ENCODE measurements around the gene PLCB2. TPM values are rescaled to one million over a fixed set of nuclear protein-coding genes. Genes with fewer than 3 reads are reported as not detected.

Gene PLCB2
- total RNA-seq, 5 donors from 2014 or later (not counting 1 experiment from before 2014, with no cell fraction given): 242 to 293 (median 245) TPM

GRCh38 chr15:40247406-40247971 is 60.2 kb downstream of the PLCB2 start:
- no peak overlapping the region for H3K27ac ChIP-seq (ENCODE audit: low read length)
- POLR2A ChIA-PET: no interaction called here
- no peak overlapping the region for H3K27ac Mint-ChIP-seq
- peaks cover 0 to 4% of the 10 kb centered on the region in 2 experiments for H3K4me1 ChIP-seq (ENCODE audit: control insufficient read depth in 1 of 2, extremely low read depth in 1 of 2, insufficient read depth in 2 of 2, low read length in 2 of 2)
- no peaks in the 10 kb centered on the region for H3K9me3 Mint-ChIP-seq
- no peak overlapping the region for H3K4me3 Mint-ChIP-seq
- H3K27me3 Mint-ChIP-seq: peaks cover 6 to 14% of the 10 kb centered on the region in 2 donors
- DNase-seq: no peak
- H3K36me3 Mint-ChIP-seq: no peaks in the 10 kb centered on the region
- 74% methylated on average over 5 of the region's 12 CpGs for WGBS (ENCODE audit: insufficient coverage)
- CTCF ChIA-PET: interaction anchor here in 1 of 2 donors (0.7 kb wide), 1 partner anchor 72 kb away, joined by 4 read pairs; no protein-coding TSS in a partner anchor
- ATAC-seq (replicated peaks in 1 of 4): no peak
- H3K27me3 ChIP-seq (replicated peaks in 1 of 2; ENCODE audit: control insufficient read depth in 2 of 2, extremely low read depth in 1 of 2, insufficient read depth in 2 of 2, low read length in 1 of 2): peaks cover 2 to 27% of the 10 kb centered on the region in 2 experiments
- H3K4me1 Mint-ChIP-seq: peaks cover 0 to 4% (median 0%) of the 10 kb centered on the region in 3 donors
- H3K36me3 ChIP-seq (ENCODE audit: control insufficient read depth in 2 of 2, extremely low read depth in 1 of 2, insufficient read depth in 1 of 2, low read length in 1 of 2): no peaks in the 10 kb centered on the region
- no peak overlapping the region for H3K4me3 ChIP-seq (ENCODE audit: control insufficient read depth in 1 of 2, extremely low read depth in 1 of 2, low read length in 1 of 2)
- no peaks in the 10 kb centered on the region for H3K9me3 ChIP-seq

DNA sequence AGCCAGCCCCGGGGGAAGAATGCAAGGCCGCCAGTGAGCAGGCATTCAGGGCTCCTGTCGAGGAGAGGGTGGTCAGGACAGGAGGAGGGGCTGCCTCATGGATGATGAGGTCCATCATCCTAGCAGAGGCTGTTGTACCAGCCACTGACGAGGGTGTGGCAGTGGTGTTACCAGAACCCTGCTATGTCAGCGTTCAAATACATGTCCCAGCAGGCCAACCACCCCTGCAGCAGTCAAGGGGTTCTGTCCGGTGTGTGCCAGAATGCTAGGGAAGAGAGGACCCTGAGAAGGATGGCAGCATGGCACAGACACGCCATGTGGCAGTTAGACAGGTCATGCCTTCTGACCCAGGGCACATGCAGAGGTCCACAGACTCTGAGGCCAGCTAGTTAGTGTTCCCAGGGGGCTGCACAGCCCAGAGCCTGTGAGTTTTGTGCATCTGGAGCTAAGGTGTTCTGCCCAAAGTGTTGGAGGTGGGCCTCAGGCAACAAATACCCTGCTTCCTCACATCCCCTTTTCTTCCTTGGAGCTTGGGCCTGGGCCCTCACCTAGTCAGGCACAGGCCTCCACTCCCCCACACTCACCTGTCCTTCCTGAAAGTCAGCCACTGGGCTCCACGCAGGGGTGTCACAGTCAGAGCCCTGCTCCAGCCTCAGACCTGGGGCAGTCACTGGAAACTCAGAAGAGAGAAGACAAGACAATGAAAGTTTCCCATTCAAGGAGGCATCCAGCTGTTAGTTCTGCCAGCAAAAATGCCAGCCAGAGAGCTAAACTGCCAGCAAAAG is 61.0 kb downstream of the PLCB2 start:
- H3K4me3 Mint-ChIP-seq: no peak overlapping the region
- WGBS (ENCODE audit: insufficient coverage): 87% methylated on average over 5 of the region's 8 CpGs

DNA sequence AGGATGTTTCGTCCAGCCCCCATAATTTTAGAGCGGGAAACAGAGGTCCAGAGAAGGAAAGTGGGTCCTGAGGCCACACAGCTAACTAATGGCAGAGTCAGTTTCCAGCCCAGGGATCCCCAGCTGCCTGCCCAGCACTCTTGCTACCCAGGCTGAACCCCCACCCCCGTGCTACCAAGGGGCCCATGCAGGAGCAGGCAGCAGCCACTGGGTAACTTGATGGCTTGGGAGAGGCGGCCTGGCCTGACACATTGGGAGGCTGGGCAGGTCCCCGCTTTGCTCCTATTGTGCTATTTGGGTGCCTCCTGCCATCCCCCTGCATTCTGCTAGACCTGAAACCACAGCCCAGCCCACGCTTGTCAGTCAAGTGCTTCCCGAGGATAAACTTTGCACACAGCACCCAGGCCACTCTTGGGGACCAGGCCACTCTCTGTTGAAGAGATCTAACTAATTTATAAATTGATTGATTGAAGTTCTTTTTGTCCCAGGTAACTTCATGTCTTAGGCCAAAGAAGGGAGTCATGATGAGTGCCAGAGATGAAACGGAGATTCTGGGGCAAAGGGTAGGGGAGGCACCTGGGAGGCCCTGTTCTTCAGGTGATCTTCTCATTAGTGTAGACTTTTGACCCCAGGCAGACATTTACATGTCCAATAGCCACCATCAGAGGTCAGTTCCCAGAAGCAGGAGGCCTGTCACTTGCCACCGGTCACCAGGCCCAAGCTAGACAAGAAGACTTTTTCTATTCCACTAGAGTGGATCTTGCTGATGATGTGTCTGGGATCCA is 61.9 kb downstream of the PLCB2 start:
- Histone ChIP-seq H3K9me3 (no peaks in the 10 kb centered on the region), H3K36me3 (ENCODE audit: control insufficient read depth in 2 of 2, extremely low read depth in 1 of 2, insufficient read depth in 1 of 2, low read length in 1 of 2) (no peaks in the 10 kb centered on the region), H3K27ac (ENCODE audit: low read length) (no peak overlapping the region), H3K27me3 (replicated peaks in 1 of 2; ENCODE audit: control insufficient read depth in 2 of 2, extremely low read depth in 1 of 2, insufficient read depth in 2 of 2, low read length in 1 of 2) (peaks cover 0 to 27% of the 10 kb centered on the region in 2 experiments), H3K4me1 (ENCODE audit: control insufficient read depth in 1 of 2, extremely low read depth in 1 of 2, insufficient read depth in 2 of 2, low read length in 2 of 2) (no peaks in the 10 kb centered on the region), H3K4me3 (ENCODE audit: control insufficient read depth in 1 of 2, extremely low read depth in 1 of 2, low read length in 1 of 2) (no peak overlapping the region)
- no peaks in the 10 kb centered on the region for H3K36me3 Mint-ChIP-seq
- WGBS (ENCODE audit: insufficient coverage): 86% methylated on average over 5 of the region's 9 CpGs
- CTCF ChIA-PET: no interaction called here
- no peak overlapping the region for H3K4me3 Mint-ChIP-seq
- H3K9me3 Mint-ChIP-seq: no peaks in the 10 kb centered on the region
- H3K27me3 Mint-ChIP-seq: peaks cover 2 to 9% of the 10 kb centered on the region in 2 donors
- ATAC-seq (replicated peaks in 1 of 4) (no peak), DNase-seq (peak in 1 of 35 experiments; percentile 11)
- POLR2A ChIA-PET: no interaction called here
- H3K4me1 Mint-ChIP-seq: no peaks in the 10 kb centered on the region
- no peak overlapping the region for H3K27ac Mint-ChIP-seq

More for the DNA sequence above, 61.0 kb downstream of the PLCB2 start:
- H3K4me1 Mint-ChIP-seq: peaks cover 0 to 4% (median 0%) of the 10 kb centered on the region in 3 donors
- Histone ChIP-seq H3K27ac (ENCODE audit: low read length) (no peak overlapping the region), H3K9me3 (no peaks in the 10 kb centered on the region), H3K27me3 (replicated peaks in 1 of 2; ENCODE audit: control insufficient read depth in 2 of 2, extremely low read depth in 1 of 2, insufficient read depth in 2 of 2, low read length in 1 of 2) (peaks cover 0 to 26% of the 10 kb centered on the region in 2 experiments), H3K4me3 (ENCODE audit: control insufficient read depth in 1 of 2, extremely low read depth in 1 of 2, low read length in 1 of 2) (no peak overlapping the region), H3K4me1 (ENCODE audit: control insufficient read depth in 1 of 2, extremely low read depth in 1 of 2, insufficient read depth in 2 of 2, low read length in 2 of 2) (no peaks in the 10 kb centered on the region), H3K36me3 (ENCODE audit: control insufficient read depth in 2 of 2, extremely low read depth in 1 of 2, insufficient read depth in 1 of 2, low read length in 1 of 2) (no peaks in the 10 kb centered on the region)
- CTCF ChIA-PET: interaction anchor here in 1 of 2 donors (0.7 kb wide), 1 partner anchor 72 kb away, joined by 4 read pairs; no protein-coding TSS in a partner anchor
- no peak overlapping the region for H3K27ac Mint-ChIP-seq
- H3K36me3 Mint-ChIP-seq: no peaks in the 10 kb centered on the region
- DNase-seq (no peak), ATAC-seq (replicated peaks in 1 of 4) (no peak)
- H3K27me3 Mint-ChIP-seq: peaks cover 6 to 14% of the 10 kb centered on the region in 2 donors
- no peaks in the 10 kb centered on the region for H3K9me3 Mint-ChIP-seq
- POLR2A ChIA-PET: no interaction called here

- ChIA-PET CTCF (no interaction called here), POLR2A (no interaction called here)
- Histone ChIP-seq H3K36me3 (ENCODE audit: control insufficient read depth in 2 of 2, extremely low read depth in 1 of 2, insufficient read depth in 1 of 2, low read length in 1 of 2) (no peaks in the 10 kb centered on the region), H3K9me3 (no peaks in the 10 kb centered on the region), H3K4me3 (ENCODE audit: control insufficient read depth in 1 of 2, extremely low read depth in 1 of 2, low read length in 1 of 2) (no peak overlapping the region), H3K27me3 (replicated peaks in 1 of 2; ENCODE audit: control insufficient read depth in 2 of 2, extremely low read depth in 1 of 2, insufficient read depth in 2 of 2, low read length in 1 of 2) (peaks cover 0 to 30% of the 10 kb centered on the region in 2 experiments), H3K27ac (ENCODE audit: low read length) (no peak overlapping the region), H3K4me1 (ENCODE audit: control insufficient read depth in 1 of 2, extremely low read depth in 1 of 2, insufficient read depth in 2 of 2, low read length in 2 of 2) (no peaks in the 10 kb centered on the region)
- Mint-ChIP-seq H3K9me3 (no peaks in the 10 kb centered on the region), H3K4me1 (no peaks in the 10 kb centered on the region), H3K27me3 (peaks cover 0 to 11% of the 10 kb centered on the region in 2 donors), H3K27ac (no peak overlapping the region), H3K36me3 (no peaks in the 10 kb centered on the region), H3K4me3 (no peak overlapping the region)
- ATAC-seq (replicated peaks in 1 of 4) (no peak), DNase-seq (no peak)
- WGBS (ENCODE audit: insufficient coverage): 100% methylated on average over 4 of the region's 5 CpGs
These were observed 62.7 kb downstream of the PLCB2 start for GRCh38 chr15:40244961-40245523.

DNA sequence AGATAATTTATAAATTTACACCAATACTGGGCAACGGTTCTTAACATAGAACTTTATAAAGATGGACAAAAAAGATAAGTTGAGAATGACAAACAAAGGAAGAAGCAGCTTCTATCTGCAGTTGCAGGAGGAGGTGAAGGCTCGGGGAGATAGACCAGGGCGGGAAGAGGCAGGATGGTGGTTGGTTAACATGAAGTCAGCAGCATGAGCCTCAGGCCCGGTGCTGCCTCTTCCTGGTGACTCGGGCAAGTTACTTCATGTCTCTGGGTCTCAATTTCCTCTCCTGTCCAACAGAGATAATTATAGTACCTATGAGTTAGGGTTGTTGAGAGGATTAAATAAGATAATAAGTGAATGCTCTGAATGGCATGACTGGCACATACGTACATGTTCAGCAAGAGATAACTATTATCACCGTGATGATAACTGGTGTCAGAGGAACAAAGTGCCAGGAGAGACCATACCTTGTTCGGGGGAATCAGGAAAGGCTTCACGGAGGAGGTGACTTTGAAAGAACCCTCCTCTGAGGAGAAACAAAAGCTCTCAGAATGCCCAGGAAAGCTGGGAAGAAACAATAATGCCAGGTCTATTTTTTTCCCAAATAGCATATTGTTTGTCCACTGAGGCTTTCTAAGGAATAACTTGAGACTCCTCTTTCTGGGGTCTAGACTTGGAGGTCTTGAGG is 64.5 kb downstream of the PLCB2 start:
- Mint-ChIP-seq H3K27me3 (peaks cover 8 to 18% of the 10 kb centered on the region in 2 donors), H3K9me3 (no peaks in the 10 kb centered on the region), H3K4me1 (peaks cover 6% of the 10 kb centered on the region in 3 donors), H3K27ac (no peak overlapping the region), H3K36me3 (no peaks in the 10 kb centered on the region), H3K4me3 (no peak overlapping the region)
- Histone ChIP-seq H3K4me1 (ENCODE audit: control insufficient read depth in 1 of 2, extremely low read depth in 1 of 2, insufficient read depth in 2 of 2, low read length in 2 of 2) (peaks cover 0 to 11% of the 10 kb centered on the region in 2 experiments), H3K36me3 (ENCODE audit: control insufficient read depth in 2 of 2, extremely low read depth in 1 of 2, insufficient read depth in 1 of 2, low read length in 1 of 2) (no peaks in the 10 kb centered on the region), H3K9me3 (no peaks in the 10 kb centered on the region), H3K4me3 (ENCODE audit: control insufficient read depth in 1 of 2, extremely low read depth in 1 of 2, low read length in 1 of 2) (no peak overlapping the region), H3K27me3 (replicated peaks in 1 of 2; ENCODE audit: control insufficient read depth in 2 of 2, extremely low read depth in 1 of 2, insufficient read depth in 2 of 2, low read length in 1 of 2) (peaks cover 0 to 41% of the 10 kb centered on the region in 2 experiments), H3K27ac (ENCODE audit: low read length) (no peak overlapping the region)
- no peak for ATAC-seq (replicated peaks in 1 of 4)
- ChIA-PET CTCF (no interaction called here), POLR2A (no interaction called here)
- WGBS (ENCODE audit: insufficient coverage): 93% methylated on average over 3 of the region's 9 CpGs
- DNase-seq: no peak

All from T-cell (primary cell).